Stomach smooth muscle (tissue), 2 donors: ENCODE measurements around the gene ABHD8.

Experiments
- H3K27ac ChIP-seq: one replicate; pipeline ENCODE4 v1.7.0; 2013; ENCODE audit warnings: mild to moderate bottlenecking, low read length, inconsistent platforms
- H3K27me3 ChIP-seq, 2 donors: one replicate each; pipeline ENCODE4 v1.7.0; 2013; ENCODE audit warnings: low read length in 2 of 2; ENCODE audit not compliant: insufficient read depth in 2 of 2, control insufficient read depth in 1 of 2
- H3K36me3 ChIP-seq, 2 donors: one replicate each; pipeline ENCODE4 v1.7.0; 2013; ENCODE audit warnings: low read length in 2 of 2; ENCODE audit not compliant: control insufficient read depth in 2 of 2, insufficient read depth in 2 of 2
- H3K4me1 ChIP-seq: one replicate; pipeline ENCODE4 v1.7.0; 2013; ENCODE audit warnings: low read length; ENCODE audit not compliant: control insufficient read depth, insufficient read depth
- H3K4me3 ChIP-seq, 2 donors: one replicate each; pipeline ENCODE4 v1.7.0; 2013; ENCODE audit warnings: low read length in 2 of 2
- H3K9ac ChIP-seq, 2 donors: one replicate each; pipeline ENCODE4 v1.7.0; 2013; ENCODE audit warnings: low read length in 2 of 2, mild to moderate bottlenecking in 1 of 2
- H3K9me3 ChIP-seq, 2 donors: one replicate each; pipeline ENCODE4 v1.7.0; 2013; ENCODE audit warnings: low read length in 2 of 2; ENCODE audit not compliant: control insufficient read depth in 2 of 2
- donor health status: healthy.
- donor health status: Pancreatic carcinoma.

ABHD8 gene

GRCh38 chr19:17244618-17245534 is 58.3 kb downstream of the ABHD8 start:
- Histone ChIP-seq H3K27ac (peak overlapping the region; percentile 71), H3K4me3 (peak overlapping the region; percentile 79 to 88), H3K27me3 (no peaks in the 10 kb centered on the region), H3K9me3 (no peaks in the 10 kb centered on the region), H3K9ac (peak overlapping the region; percentile 74 to 78), H3K36me3 (peaks cover 0 to 8% of the 10 kb centered on the region in 2 donors), H3K4me1 (peaks cover 35% of the 10 kb centered on the region)

GRCh38 chr19:17243830-17244617 is 59.2 kb downstream of the ABHD8 start:
- H3K36me3 ChIP-seq: peaks cover 0 to 8% of the 10 kb centered on the region in 2 donors
- H3K9me3 ChIP-seq: no peaks in the 10 kb centered on the region
- peak overlapping the region; percentile 79 to 88 for H3K4me3 ChIP-seq
- peak overlapping the region; percentile 71 for H3K27ac ChIP-seq
- peak overlapping the region; percentile 74 to 78 for H3K9ac ChIP-seq
- no peaks in the 10 kb centered on the region for H3K27me3 ChIP-seq
- peaks cover 35% of the 10 kb centered on the region for H3K4me1 ChIP-seq

GRCh38 chr19:17243211-17243829 is 59.9 kb downstream of the ABHD8 start:
- H3K4me3 ChIP-seq: peak overlapping the region; percentile 79 to 88
- no peaks in the 10 kb centered on the region for H3K27me3 ChIP-seq
- H3K27ac ChIP-seq: peak overlapping the region; percentile 71
- H3K9ac ChIP-seq: peak overlapping the region; percentile 71 to 78
- H3K36me3 ChIP-seq: peaks cover 0 to 8% of the 10 kb centered on the region in 2 donors
- peaks cover 35% of the 10 kb centered on the region for H3K4me1 ChIP-seq
- no peaks in the 10 kb centered on the region for H3K9me3 ChIP-seq

GRCh38 chr19:17242431-17243208 is 60.6 kb downstream of the ABHD8 start:
- peaks cover 35% of the 10 kb centered on the region for H3K4me1 ChIP-seq
- H3K27me3 ChIP-seq: no peaks in the 10 kb centered on the region
- peak overlapping the region in 1 of 2 donors; percentile 88 for H3K4me3 ChIP-seq
- peaks cover 0 to 12% of the 10 kb centered on the region in 2 donors for H3K36me3 ChIP-seq
- H3K9me3 ChIP-seq: no peaks in the 10 kb centered on the region
- H3K9ac ChIP-seq: no peak overlapping the region
- H3K27ac ChIP-seq: peak overlapping the region; percentile 71
